IMR-90 (cell line): ENCODE data around the gene HRH1. TPM values are rescaled to one million over a fixed set of nuclear protein-coding genes. Genes with fewer than 3 reads are reported as not detected.

ENCODE experiments used
- ATAC-seq: fragments of 200-7000 bp; cut with Tn5 transposase; 2 replicates; pipeline ENCODE4 v1.9.1; 2020; ENCODE audit warnings: low read depth, mild to moderate bottlenecking, moderate library complexity
- BruUV-seq: library from RNA; stranded (reverse); fragments of 400-500 nt; replicated peaks from 2 replicates; lab custom pipeline; 2021; lab: Mats Ljungman, UMichigan
- CTCF ChIA-PET: fragments of 300-600 bp; formaldehyde crosslinking; extraction: SDS; loops from one replicate; lab custom pipeline; 2021; ENCODE audit warnings: antibody characterized with exemption; lab: Yijun Ruan, JAX
- POLR2A ChIA-PET: fragments of 300-600 bp; sonication (Branson Sonifier 250); formaldehyde crosslinking; loops from one replicate; lab custom pipeline; 2022; ENCODE audit warnings: antibody characterized with exemption; ENCODE audit not compliant: unreplicated experiment; lab: Charles Lee
- DNase-seq: peaks from one replicate; pipeline ENCODE4 v3.0.0; 2013
- H2AFZ ChIP-seq: replicated peaks from 2 replicates; pipeline ENCODE3; 2013; ENCODE audit warnings: low read length, mild to moderate bottlenecking; ENCODE audit not compliant: poor library complexity
- H2AK5ac ChIP-seq: 2 replicates; pipeline ENCODE4 v1.6.1; 2013; ENCODE audit warnings: low read depth, low read length, inconsistent platforms
- H2AK9ac ChIP-seq: replicated peaks from 2 replicates; pipeline ENCODE3; 2013; ENCODE audit warnings: mild to moderate bottlenecking, low read depth, low read length, moderate library complexity; ENCODE audit not compliant: poor library complexity
- H2BK120ac ChIP-seq: 2 replicates; pipeline ENCODE4 v1.6.1; 2013; ENCODE audit warnings: low read depth, low read length, inconsistent platforms
- H2BK15ac ChIP-seq: 3 replicates; pipeline ENCODE4 v1.6.1; 2013; ENCODE audit warnings: low read depth, low read length, inconsistent platforms
- H2BK20ac ChIP-seq: 2 replicates; pipeline ENCODE4 v1.6.1; 2013; ENCODE audit warnings: low read depth, mild to moderate bottlenecking, inconsistent platforms, low read length, moderate library complexity
- H2BK5ac ChIP-seq: 2 replicates; pipeline ENCODE4 v1.6.1; 2013; ENCODE audit warnings: mild to moderate bottlenecking, low read depth, low read length, inconsistent platforms; ENCODE audit not compliant: poor library complexity, severe bottlenecking
- H3K14ac ChIP-seq: replicated peaks from 2 replicates; pipeline ENCODE4 v1.6.1; 2013; ENCODE audit warnings: low read depth, low read length, inconsistent platforms
- H3K18ac ChIP-seq: 2 replicates; pipeline ENCODE4 v1.6.1; 2013; ENCODE audit warnings: low read depth, low read length, control low read depth
- H3K23ac ChIP-seq: 2 replicates; pipeline ENCODE4 v1.6.1; 2013; ENCODE audit warnings: low read depth, low read length, inconsistent platforms
- H3K27ac ChIP-seq: 2 replicates; pipeline ENCODE4 v1.5.1; 2013; ENCODE audit warnings: mild to moderate bottlenecking, control low read depth, low read length; ENCODE audit not compliant: insufficient read depth
- H3K27me3 ChIP-seq: 2 replicates; pipeline ENCODE4 v1.6.1; 2013; ENCODE audit warnings: low read length; ENCODE audit not compliant: control insufficient read depth, insufficient read depth
- H3K36me3 ChIP-seq: 2 replicates; pipeline ENCODE4 v1.6.1; 2013; ENCODE audit warnings: low read length, mixed read lengths; ENCODE audit not compliant: control insufficient read depth, insufficient read depth
- H3K4ac ChIP-seq: 2 replicates; pipeline ENCODE4 v1.6.1; 2013; ENCODE audit warnings: low read depth, low read length, inconsistent platforms
- H3K4me1 ChIP-seq: 2 replicates; pipeline ENCODE4 v1.6.1; 2013; ENCODE audit warnings: low read length, mixed read lengths; ENCODE audit not compliant: control insufficient read depth, insufficient read depth
- H3K4me2 ChIP-seq: 2 replicates; pipeline ENCODE4 v1.6.1; 2013; ENCODE audit warnings: low read depth, mild to moderate bottlenecking, control low read depth, low read length, moderate library complexity
- H3K4me3 ChIP-seq: 2 replicates; pipeline ENCODE4 v1.5.1; 2013; ENCODE audit warnings: low read depth, mild to moderate bottlenecking, control low read depth, low read length, moderate library complexity; ENCODE audit not compliant: insufficient read depth
- H3K56ac ChIP-seq: 2 replicates; pipeline ENCODE4 v1.6.1; 2013; ENCODE audit warnings: low read length, inconsistent platforms; ENCODE audit not compliant: insufficient read depth; ENCODE audit errors: extremely low read depth
- H3K79me1 ChIP-seq, 2 experiments: 2 replicates each; pipeline ENCODE4 v1.6.1; 2013; ENCODE audit warnings: low read length in 2 of 2, inconsistent platforms in 1 of 2, low read depth in 1 of 2
- H3K9ac ChIP-seq: 2 replicates; pipeline ENCODE4 v1.6.1; 2013; ENCODE audit warnings: low read depth, low read length, control low read depth
- H3K9me1 ChIP-seq: 2 replicates; pipeline ENCODE4 v1.6.1; 2013; ENCODE audit warnings: low read length, inconsistent platforms; ENCODE audit not compliant: insufficient read depth
- H3K9me3 ChIP-seq: 2 replicates; pipeline ENCODE4 v1.6.1; 2013; ENCODE audit warnings: low read length; ENCODE audit not compliant: control insufficient read depth, insufficient read depth
- H4K20me1 ChIP-seq: 2 replicates; pipeline ENCODE4 v1.6.1; 2013; ENCODE audit warnings: low read length, inconsistent platforms; ENCODE audit not compliant: insufficient read depth
- H4K5ac ChIP-seq: 2 replicates; pipeline ENCODE4 v1.6.1; 2013; ENCODE audit warnings: mild to moderate bottlenecking, low read depth, low read length, control low read depth
- H4K8ac ChIP-seq, 2 experiments: 2 replicates each; pipeline ENCODE4 v1.6.1; 2013; ENCODE audit warnings: low read depth in 2 of 2, low read length in 2 of 2, control low read depth in 1 of 2, inconsistent platforms in 1 of 2
- H4K91ac ChIP-seq: 2 replicates; pipeline ENCODE4 v1.6.1; 2013; ENCODE audit warnings: low read depth, low read length, inconsistent platforms; ENCODE audit not compliant: insufficient read depth
- MXI1 ChIP-seq: IDR thresholded peaks from 2 replicates; pipeline ENCODE4 v1.6.1; 2012; ENCODE audit warnings: low read depth, mild to moderate bottlenecking, low read length, moderate library complexity, borderline replicate concordance
- NFE2L2 ChIP-seq: fragments of 150-350 bp; IDR thresholded peaks from 2 replicates; pipeline ENCODE4 v1.6.1; 2016; ENCODE audit warnings: low read depth, mild to moderate bottlenecking, low read length
- WGBS, 2 experiments: methylation state at CpG; one replicate each; pipeline versions ENCODE4 v1.1.5 to v1.1.7; 2013; ENCODE audit warnings: missing lambda C conversion rate in 2 of 2; ENCODE audit not compliant: insufficient read length in 1 of 2; ENCODE audit errors: extremely low coverage in 2 of 2; 5-methylcytosine and 5-hydroxymethylcytosine counted together
- dilution Hi-C: fragments of 300-500 bp; cut with HindIII; formaldehyde crosslinking; loops from one replicate; pipeline ENCODE4 v1.14.3; 2018; ENCODE audit warnings: low sequenced_read_pairs; ENCODE audit not compliant: unreplicated experiment
- in situ Hi-C: fragments of 300-500 bp; cut with MboI; formaldehyde crosslinking; loops from 3 replicates; pipeline ENCODE4 v1.14.3; 2019; ENCODE audit warnings: low sequenced_read_pairs, inconsistent platforms, mixed read lengths
- intact Hi-C: fragments of 100-400 bp; cut with micrococcal nuclease; formaldehyde crosslinking; loops from 2 replicates; pipeline ENCODE4 v1.10.0; 2022
- polyA plus RNA-seq, 3 experiments: library from polyadenylated mRNA; depleted of rRNA; stranded (reverse); fragments of >200 nt; gene quantifications; 2 replicates each; pipeline ENCODE4 v1.2.3, GENCODE V29; 2012; ENCODE audit warnings: low replicate concordance in 1 of 3
- total RNA-seq: library from RNA; depleted of rRNA; stranded (reverse); fragments of >200 nt; gene quantifications from 2 replicates; pipeline ENCODE4 v1.2.3, GENCODE V29; 2012

HRH1 gene
- total and polyA plus RNA-seq, 2 of the 4 experiments (the other 2 are of a cell fraction) = 7.6 to 16.1 TPM

- Histone ChIP-seq H3K79me1 (peaks cover 42 to 86% of the 10 kb centered on the region in 2 experiments), H3K4ac (peak overlapping the region; percentile 96), H2BK20ac (peak overlapping the region; percentile 86), H3K18ac (peak overlapping the region; percentile 76), H3K4me2 (peak overlapping the region; percentile 36), H3K36me3 (peaks cover 9% of the 10 kb centered on the region; the same call in 1 of the 2 replicates), H2AFZ (no peak overlapping the region), H3K9me1 (peaks cover 51% of the 10 kb centered on the region), H2BK5ac (peak overlapping the region; percentile 77), H3K14ac (peak overlapping the region; percentile 91), H3K4me3 (no peak overlapping the region), H3K9ac (peak overlapping the region; percentile 25; the same call in 1 of the 2 replicates), H2AK9ac (peak overlapping the region; percentile 32), H4K20me1 (no peaks in the 10 kb centered on the region), H2BK15ac (peak overlapping the region; percentile 94; the same call in 2 of the 3 replicates), H4K8ac (peak overlapping the region; percentile 74 to 78; a peak in 3 of 4 replicates), H3K27ac (peak overlapping the region; percentile 74), H3K27me3 (no peaks in the 10 kb centered on the region), H3K56ac (peak overlapping the region; percentile 38; the same call in 1 of the 2 replicates), H3K4me1 (peaks cover 32% of the 10 kb centered on the region), H3K23ac (peak overlapping the region; percentile 95), H2BK120ac (peak overlapping the region; percentile 98), H3K9me3 (no peaks in the 10 kb centered on the region), H4K91ac (peak overlapping the region; percentile 92), H2AK5ac (peak overlapping the region; percentile 99), H4K5ac (peak overlapping the region; percentile 26)
- POLR2A ChIA-PET = no interaction called here
- CTCF ChIA-PET = interaction anchor here (0.6 to 1.4 kb wide), 2 partner anchors 49 to 110 kb away, joined by 4 to 5 read pairs; no protein-coding TSS in a partner anchor
- dilution Hi-C loops = no loop called here
- in situ Hi-C loops = loop anchor here (25.0 kb wide), 1 partner anchor 167 kb away; no protein-coding TSS in a partner anchor
- peak; percentile 52 for ATAC-seq
- TF ChIP-seq NFE2L2 = peak; percentile 35; the same call in 1 of the 2 replicates
- TF ChIP-seq MXI1 = no peak
- 86% methylated on average over 15 of the region's 21 CpGs; no CpG with 5 or more reads in 1 of the 2 experiments for WGBS, 2 experiments
- peak; percentile 68 for DNase-seq
- intact Hi-C loops = no loop called here
- no TSS peak for BruUV-seq
Observed at GRCh38 chr3:11170052-11170770, 15.9 kb downstream of the HRH1 start.
